UCSD-AML1 (cell line): ENCODE data around the gene KRT73.

Experiments
- DNase-seq: peaks from one replicate; lab custom pipeline; 2025; ENCODE audit not compliant: unreplicated experiment; lab: John Stamatoyannopoulos, UW

Gene KRT73

DNA sequence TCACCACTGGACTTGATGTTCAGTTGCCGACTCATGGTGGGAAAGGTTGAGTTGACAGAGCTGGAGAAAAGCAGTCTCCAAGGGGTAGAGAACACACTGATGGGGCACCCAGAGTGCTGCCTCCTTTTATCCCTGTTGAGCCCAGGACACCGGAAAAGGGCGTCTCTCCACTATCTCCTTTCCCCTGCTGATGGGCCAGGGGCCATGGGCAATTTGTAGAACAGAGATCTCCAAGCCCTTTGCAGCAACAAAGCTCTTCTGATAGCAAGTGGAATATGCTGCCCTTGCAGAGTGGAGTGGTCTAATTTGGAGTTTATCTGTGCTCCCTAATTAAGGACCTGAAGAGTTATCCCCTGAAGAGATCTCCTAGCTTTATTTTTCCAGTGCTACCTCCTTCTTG is 44.6 kb downstream of the KRT73 start, which contains the start of gene KRT74:
KRT74 (minus strand) TSS at position 101 of the 400 bp plus-strand sequence; CDS start at position 35, 66 bp downstream.
- no peak for DNase-seq

- no peak for DNase-seq
These were observed 45.1 kb downstream of the KRT73 start for GRCh38 chr12:52573306-52573705.

DNA sequence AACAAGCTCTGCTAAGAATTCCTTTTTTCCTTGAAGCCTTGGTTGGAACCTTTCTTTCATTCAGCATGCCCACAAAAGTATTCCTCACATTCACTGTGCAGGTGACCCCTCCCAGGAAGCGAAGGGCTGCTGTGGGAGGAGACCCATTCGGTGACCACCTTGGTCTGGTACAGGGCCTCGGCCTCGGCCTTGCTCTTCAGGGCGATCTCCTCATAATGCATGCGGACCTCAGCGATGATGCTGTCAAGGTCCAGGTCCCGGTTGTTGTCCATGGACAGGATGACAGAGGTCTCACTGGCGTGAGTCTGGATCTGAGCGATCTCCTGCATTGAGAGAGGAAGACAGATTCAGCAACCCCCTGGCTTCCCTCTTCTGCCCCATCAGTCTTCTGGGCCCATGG is 47.8 kb downstream of the KRT73 start:
- DNase-seq = no peak

DNA sequence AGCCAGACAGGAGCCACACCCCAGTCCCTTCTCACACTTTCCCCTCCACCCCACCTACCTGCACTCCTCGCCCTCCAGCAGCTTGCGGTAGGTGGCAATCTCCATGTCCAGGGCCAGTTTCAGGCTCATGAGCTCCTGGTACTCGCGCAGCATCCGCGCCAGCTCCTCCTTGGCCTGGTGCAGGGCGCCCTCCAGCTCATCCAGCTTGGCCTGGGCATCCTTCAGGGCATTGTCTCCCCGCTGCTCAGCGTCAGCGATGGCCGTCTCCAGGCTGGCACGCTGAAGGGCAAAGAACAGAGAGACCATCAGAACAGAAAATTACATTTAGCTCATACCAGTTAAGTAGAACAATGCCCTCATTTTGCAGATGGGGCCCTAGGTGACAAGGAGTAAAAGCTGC is 50.2 kb downstream of the KRT73 start:
- no peak for DNase-seq

DNA sequence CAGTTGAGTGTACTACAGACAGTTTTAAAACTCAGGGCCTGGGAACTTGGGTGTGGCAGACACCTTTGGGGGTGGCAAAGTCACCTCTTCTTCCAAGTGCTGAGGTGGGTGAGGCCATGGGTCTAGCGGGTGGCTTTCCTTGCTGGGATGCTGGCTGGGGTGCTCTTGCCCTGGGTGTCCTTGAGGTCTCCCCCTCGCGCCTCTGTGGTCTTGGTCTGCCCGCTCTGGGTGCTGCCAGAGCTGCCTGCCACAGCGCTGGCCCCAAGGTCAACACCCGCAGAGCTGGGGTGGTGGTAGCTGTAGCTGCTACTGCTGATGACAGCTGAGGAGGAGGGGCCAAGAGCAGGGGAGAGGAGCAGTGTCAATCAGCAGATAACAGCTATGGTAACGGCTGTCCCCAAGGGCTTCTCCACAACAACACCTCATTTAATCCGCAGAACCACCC is 51.5 kb downstream of the KRT73 start:
- no peak for DNase-seq

GRCh38 chr12:52564582-52564981 is 53.8 kb downstream of the KRT73 start:
- DNase-seq = no peak

- no peak for DNase-seq
These were observed 56.4 kb downstream of the KRT73 start for GRCh38 chr12:52561880-52562449.

DNA sequence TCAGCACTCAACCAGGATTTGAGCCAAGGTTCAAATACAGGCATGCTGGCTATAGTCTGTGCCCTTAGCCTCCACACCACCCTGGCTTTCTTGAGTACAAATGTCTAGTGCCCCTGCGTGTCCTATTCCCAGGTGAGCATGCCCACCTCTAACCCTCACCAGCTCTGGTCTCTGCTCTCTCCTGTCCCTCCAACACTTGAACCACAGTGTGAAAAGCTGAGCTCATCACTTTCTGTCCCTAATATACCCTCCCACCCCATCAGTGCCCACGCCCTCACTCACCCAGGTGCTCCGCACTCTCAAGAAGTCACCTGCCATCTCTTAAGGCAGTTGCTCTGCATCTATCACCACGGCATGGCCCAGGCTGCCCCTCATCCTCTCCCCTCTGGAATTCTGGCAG is 58.4 kb downstream of the KRT73 start:
- DNase-seq = no peak

- no peak for DNase-seq
These were observed 59.4 kb downstream of the KRT73 start for GRCh38 chr12:52558781-52559445.
